Measurements from ENCODE around the gene TXNDC12.

The TXNDC12 gene

GRCh38 chr1:51988254-51988653 is 66.7 kb downstream of the TXNDC12 start:
- peaks cover 27% of the 10 kb centered on the region for H3K4me1 Mint-ChIP-seq
- peaks cover 19% of the 10 kb centered on the region for H3K27me3 Mint-ChIP-seq

GRCh38 chr1:51986718-51987117 is 68.3 kb downstream of the TXNDC12 start:
- H3K36me3 Mint-ChIP-seq: no peaks in the 10 kb centered on the region
- peaks cover 21% of the 10 kb centered on the region for H3K4me1 Mint-ChIP-seq
- peaks cover 6% of the 10 kb centered on the region for H3K27me3 Mint-ChIP-seq
- H3K27ac Mint-ChIP-seq: no peak overlapping the region
- no peaks in the 10 kb centered on the region for H3K9me3 Mint-ChIP-seq
- no peak overlapping the region for H3K4me3 Mint-ChIP-seq

More at GRCh38 chr1:51988254-51988653, 66.7 kb downstream of the TXNDC12 start:
- Mint-ChIP-seq H3K4me3 (peak overlapping the region; percentile 40), H3K36me3 (no peaks in the 10 kb centered on the region), H3K9me3 (no peaks in the 10 kb centered on the region), H3K27ac (no peak overlapping the region)

GRCh38 chr1:51982161-51982560 is 72.8 kb downstream of the TXNDC12 start:
- Mint-ChIP-seq H3K27me3 (no peaks in the 10 kb centered on the region), H3K9me3 (no peaks in the 10 kb centered on the region), H3K4me1 (no peaks in the 10 kb centered on the region), H3K36me3 (no peaks in the 10 kb centered on the region), H3K4me3 (no peak overlapping the region), H3K27ac (no peak overlapping the region)

- Mint-ChIP-seq H3K27me3 (no peaks in the 10 kb centered on the region), H3K36me3 (no peaks in the 10 kb centered on the region), H3K27ac (no peak overlapping the region), H3K4me3 (no peak overlapping the region), H3K4me1 (no peaks in the 10 kb centered on the region), H3K9me3 (no peaks in the 10 kb centered on the region)
Observed at GRCh38 chr1:51981555-51981954, 73.4 kb downstream of the TXNDC12 start.

- no peaks in the 10 kb centered on the region for H3K36me3 Mint-ChIP-seq
Observed at GRCh38 chr1:51978099-51978498, 76.9 kb downstream of the TXNDC12 start.

GRCh38 chr1:51976846-51977602 is 78.0 kb downstream of the TXNDC12 start:
- no peaks in the 10 kb centered on the region for H3K36me3 Mint-ChIP-seq
- no peaks in the 10 kb centered on the region for H3K27me3 Mint-ChIP-seq
- H3K4me1 Mint-ChIP-seq: peaks cover 4% of the 10 kb centered on the region
- H3K4me3 Mint-ChIP-seq: no peak overlapping the region
- H3K9me3 Mint-ChIP-seq: no peaks in the 10 kb centered on the region
- no peak overlapping the region for H3K27ac Mint-ChIP-seq

More at GRCh38 chr1:51978099-51978498, 76.9 kb downstream of the TXNDC12 start:
- Mint-ChIP-seq H3K4me3 (no peak overlapping the region), H3K4me1 (peaks cover 4% of the 10 kb centered on the region), H3K27me3 (no peaks in the 10 kb centered on the region), H3K27ac (no peak overlapping the region), H3K9me3 (no peaks in the 10 kb centered on the region)

- H3K27me3 Mint-ChIP-seq: no peaks in the 10 kb centered on the region
Observed at GRCh38 chr1:51973587-51974474, 81.2 kb downstream of the TXNDC12 start.

More at GRCh38 chr1:51973587-51974474, 81.2 kb downstream of the TXNDC12 start:
- Mint-ChIP-seq H3K36me3 (no peaks in the 10 kb centered on the region), H3K27ac (no peak overlapping the region), H3K4me3 (no peak overlapping the region), H3K4me1 (peaks cover 4% of the 10 kb centered on the region), H3K9me3 (no peaks in the 10 kb centered on the region)

Measured in activated naive CD4-positive, alpha-beta T cell treated with anti-CD3 and anti-CD28 coated beads, Interleukin-2, amount 50 U/mL, for 24 hours (primary cell).